ENCODE measurements around the gene LGALS16.
"Not testable (repeated sequence)": the region's sequence is repeated elsewhere in the genome, so short reads cannot be mapped to it uniquely, and the experiment has no call there.

Gene LGALS16

GRCh38 chr19:39647918-39648317 is 7.8 kb upstream of the LGALS16 start:
- Histone ChIP-seq H3K27me3 (ENCODE audit: control insufficient read depth, insufficient read depth, low read length) (no peaks in the 10 kb centered on the region), H3K36me3 (ENCODE audit: control insufficient read depth, insufficient read depth, low read length) (no peaks in the 10 kb centered on the region), H3K4me1 (ENCODE audit: control insufficient read depth, insufficient read depth, low read length) (no peaks in the 10 kb centered on the region), H3K27ac (ENCODE audit: low read depth, low read length) (no peak overlapping the region), H3K4me3 (ENCODE audit: low read length) (no peak overlapping the region), H3K9ac (ENCODE audit: low read length) (no peak overlapping the region)

GRCh38 chr19:39659791-39660190 is 4.1 kb downstream of the LGALS16 start:
- H3K36me3 ChIP-seq (ENCODE audit: control insufficient read depth, insufficient read depth, low read length): no peaks in the 10 kb centered on the region
- no peak overlapping the region for H3K4me3 ChIP-seq (ENCODE audit: low read length)
- no peak overlapping the region for H3K9ac ChIP-seq (ENCODE audit: low read length)
- H3K27me3 ChIP-seq (ENCODE audit: control insufficient read depth, insufficient read depth, low read length): no peaks in the 10 kb centered on the region
- no peaks in the 10 kb centered on the region for H3K4me1 ChIP-seq (ENCODE audit: control insufficient read depth, insufficient read depth, low read length)
- no peak overlapping the region for H3K27ac ChIP-seq (ENCODE audit: low read depth, low read length)

GRCh38 chr19:39660661-39661060 is 4.9 kb downstream of the LGALS16 start:
- Histone ChIP-seq H3K9ac (ENCODE audit: low read length) (no peak overlapping the region), H3K4me3 (ENCODE audit: low read length) (no peak overlapping the region), H3K27ac (ENCODE audit: low read depth, low read length) (no peak overlapping the region), H3K4me1 (ENCODE audit: control insufficient read depth, insufficient read depth, low read length) (no peaks in the 10 kb centered on the region), H3K36me3 (ENCODE audit: control insufficient read depth, insufficient read depth, low read length) (no peaks in the 10 kb centered on the region), H3K27me3 (ENCODE audit: control insufficient read depth, insufficient read depth, low read length) (no peaks in the 10 kb centered on the region)

GRCh38 chr19:39661565-39661964 is 5.9 kb downstream of the LGALS16 start:
- H3K4me1 ChIP-seq (ENCODE audit: control insufficient read depth, insufficient read depth, low read length): no peaks in the 10 kb centered on the region
- no peak overlapping the region for H3K27ac ChIP-seq (ENCODE audit: low read depth, low read length)
- no peaks in the 10 kb centered on the region for H3K27me3 ChIP-seq (ENCODE audit: control insufficient read depth, insufficient read depth, low read length)
- no peak overlapping the region for H3K9ac ChIP-seq (ENCODE audit: low read length)
- no peaks in the 10 kb centered on the region for H3K36me3 ChIP-seq (ENCODE audit: control insufficient read depth, insufficient read depth, low read length)
- H3K4me3 ChIP-seq (ENCODE audit: low read length): no peak overlapping the region

- H3K27me3 ChIP-seq (ENCODE audit: control insufficient read depth, insufficient read depth, low read length); H3K4me1 ChIP-seq (ENCODE audit: control insufficient read depth, insufficient read depth, low read length); H3K4me3 ChIP-seq (ENCODE audit: low read length); H3K9ac ChIP-seq (ENCODE audit: low read length); H3K36me3 ChIP-seq (ENCODE audit: control insufficient read depth, insufficient read depth, low read length); H3K27ac ChIP-seq (ENCODE audit: low read depth, low read length): not testable (repeated sequence)
Measured at GRCh38 chr19:39669860-39670259, 14.1 kb downstream of the LGALS16 start.

- Histone ChIP-seq H3K9ac (ENCODE audit: low read length) (no peak overlapping the region), H3K27ac (ENCODE audit: low read depth, low read length) (no peak overlapping the region), H3K36me3 (ENCODE audit: control insufficient read depth, insufficient read depth, low read length) (no peaks in the 10 kb centered on the region), H3K4me1 (ENCODE audit: control insufficient read depth, insufficient read depth, low read length) (no peaks in the 10 kb centered on the region), H3K4me3 (ENCODE audit: low read length) (no peak overlapping the region), H3K27me3 (ENCODE audit: control insufficient read depth, insufficient read depth, low read length) (no peaks in the 10 kb centered on the region)
Measured at GRCh38 chr19:39670998-39671397, 15.3 kb downstream of the LGALS16 start.

GRCh38 chr19:39671739-39672363 is 16.1 kb downstream of the LGALS16 start:
- no peaks in the 10 kb centered on the region for H3K36me3 ChIP-seq (ENCODE audit: control insufficient read depth, insufficient read depth, low read length)
- H3K9ac ChIP-seq (ENCODE audit: low read length): no peak overlapping the region
- H3K27me3 ChIP-seq (ENCODE audit: control insufficient read depth, insufficient read depth, low read length): no peaks in the 10 kb centered on the region
- no peaks in the 10 kb centered on the region for H3K4me1 ChIP-seq (ENCODE audit: control insufficient read depth, insufficient read depth, low read length)
- no peak overlapping the region for H3K4me3 ChIP-seq (ENCODE audit: low read length)
- H3K27ac ChIP-seq (ENCODE audit: low read depth, low read length): no peak overlapping the region

- no peaks in the 10 kb centered on the region for H3K27me3 ChIP-seq (ENCODE audit: control insufficient read depth, insufficient read depth, low read length)
Measured at GRCh38 chr19:39672473-39672872, 16.8 kb downstream of the LGALS16 start.

GRCh38 chr19:39673862-39674261 is 18.1 kb downstream of the LGALS16 start:
- not testable (repeated sequence) for H3K9ac ChIP-seq (ENCODE audit: low read length); H3K4me3 ChIP-seq (ENCODE audit: low read length); H3K27me3 ChIP-seq (ENCODE audit: control insufficient read depth, insufficient read depth, low read length); H3K36me3 ChIP-seq (ENCODE audit: control insufficient read depth, insufficient read depth, low read length); H3K27ac ChIP-seq (ENCODE audit: low read depth, low read length); H3K4me1 ChIP-seq (ENCODE audit: control insufficient read depth, insufficient read depth, low read length)

More at GRCh38 chr19:39672473-39672872, 16.8 kb downstream of the LGALS16 start:
- no peak overlapping the region for H3K4me3 ChIP-seq (ENCODE audit: low read length)
- H3K27ac ChIP-seq (ENCODE audit: low read depth, low read length): no peak overlapping the region
- H3K36me3 ChIP-seq (ENCODE audit: control insufficient read depth, insufficient read depth, low read length): no peaks in the 10 kb centered on the region
- no peak overlapping the region for H3K9ac ChIP-seq (ENCODE audit: low read length)
- H3K4me1 ChIP-seq (ENCODE audit: control insufficient read depth, insufficient read depth, low read length): no peaks in the 10 kb centered on the region

GRCh38 chr19:39676004-39676403 is 20.3 kb downstream of the LGALS16 start:
- Histone ChIP-seq H3K36me3 (ENCODE audit: control insufficient read depth, insufficient read depth, low read length) (no peaks in the 10 kb centered on the region), H3K9ac (ENCODE audit: low read length) (no peak overlapping the region), H3K27me3 (ENCODE audit: control insufficient read depth, insufficient read depth, low read length) (no peaks in the 10 kb centered on the region), H3K4me1 (ENCODE audit: control insufficient read depth, insufficient read depth, low read length) (no peaks in the 10 kb centered on the region), H3K4me3 (ENCODE audit: low read length) (no peak overlapping the region), H3K27ac (ENCODE audit: low read depth, low read length) (no peak overlapping the region)

GRCh38 chr19:39677961-39678889 is 22.5 kb downstream of the LGALS16 start:
- no peaks in the 10 kb centered on the region for H3K27me3 ChIP-seq (ENCODE audit: control insufficient read depth, insufficient read depth, low read length)
- no peaks in the 10 kb centered on the region for H3K36me3 ChIP-seq (ENCODE audit: control insufficient read depth, insufficient read depth, low read length)
- H3K4me3 ChIP-seq (ENCODE audit: low read length): no peak overlapping the region
- no peak overlapping the region for H3K27ac ChIP-seq (ENCODE audit: low read depth, low read length)
- no peak overlapping the region for H3K9ac ChIP-seq (ENCODE audit: low read length)
- H3K4me1 ChIP-seq (ENCODE audit: control insufficient read depth, insufficient read depth, low read length): no peaks in the 10 kb centered on the region

- H3K36me3 ChIP-seq (ENCODE audit: control insufficient read depth, insufficient read depth, low read length): no peaks in the 10 kb centered on the region
- H3K9ac ChIP-seq (ENCODE audit: low read length): no peak overlapping the region
- H3K27ac ChIP-seq (ENCODE audit: low read depth, low read length): no peak overlapping the region
- H3K27me3 ChIP-seq (ENCODE audit: control insufficient read depth, insufficient read depth, low read length): no peaks in the 10 kb centered on the region
- peak overlapping the region; percentile 5 for H3K4me3 ChIP-seq (ENCODE audit: low read length)
- H3K4me1 ChIP-seq (ENCODE audit: control insufficient read depth, insufficient read depth, low read length): no peaks in the 10 kb centered on the region
Measured at GRCh38 chr19:39679056-39679790, 23.5 kb downstream of the LGALS16 start.
